ENCODE results near the gene TGM2. TPM values are rescaled to one million over a fixed set of nuclear protein-coding genes. Genes with fewer than 3 reads are reported as not detected.

Gene TGM2
- polyA plus RNA-seq, 1 donor = 13.8 TPM

DNA sequence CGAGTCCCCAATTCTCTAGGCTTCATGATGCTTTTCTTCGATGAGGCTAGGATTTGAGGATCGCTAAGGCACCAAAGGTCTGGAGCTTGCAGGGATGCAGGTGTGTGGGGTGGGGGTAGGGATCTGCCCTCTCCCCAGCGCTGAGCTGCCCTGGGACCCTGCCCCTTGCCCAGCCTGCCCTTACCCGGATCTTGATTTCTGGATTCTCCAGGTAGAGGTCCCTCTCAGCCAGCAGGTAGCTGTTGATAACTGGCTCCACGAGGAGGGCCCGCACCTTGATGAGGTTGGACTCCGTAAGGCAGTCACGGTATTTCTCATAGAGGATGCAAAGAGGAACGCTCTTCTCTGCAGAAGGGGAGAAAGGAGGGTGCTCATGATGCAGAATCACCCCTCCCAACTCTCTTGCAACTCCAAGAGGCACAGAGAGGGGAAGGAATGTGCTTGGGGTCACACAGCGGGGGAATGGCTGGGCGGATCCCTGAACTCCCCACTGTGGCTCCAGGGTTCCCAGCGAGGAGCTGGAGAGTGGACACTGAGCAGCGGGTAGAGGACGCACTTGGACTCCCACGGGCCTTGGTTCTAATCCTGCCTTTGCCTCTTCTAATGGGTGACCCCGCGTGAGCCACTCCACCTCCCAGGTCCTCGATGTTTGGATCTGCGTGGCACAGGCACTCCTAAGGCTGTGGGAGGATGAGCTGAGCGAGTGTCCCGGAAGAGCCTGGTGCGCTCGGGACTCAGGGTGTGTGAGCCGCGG is 32.7 kb downstream of the TGM2 start:
- no peak for DNase-seq (ENCODE audit: low read depth)

DNA sequence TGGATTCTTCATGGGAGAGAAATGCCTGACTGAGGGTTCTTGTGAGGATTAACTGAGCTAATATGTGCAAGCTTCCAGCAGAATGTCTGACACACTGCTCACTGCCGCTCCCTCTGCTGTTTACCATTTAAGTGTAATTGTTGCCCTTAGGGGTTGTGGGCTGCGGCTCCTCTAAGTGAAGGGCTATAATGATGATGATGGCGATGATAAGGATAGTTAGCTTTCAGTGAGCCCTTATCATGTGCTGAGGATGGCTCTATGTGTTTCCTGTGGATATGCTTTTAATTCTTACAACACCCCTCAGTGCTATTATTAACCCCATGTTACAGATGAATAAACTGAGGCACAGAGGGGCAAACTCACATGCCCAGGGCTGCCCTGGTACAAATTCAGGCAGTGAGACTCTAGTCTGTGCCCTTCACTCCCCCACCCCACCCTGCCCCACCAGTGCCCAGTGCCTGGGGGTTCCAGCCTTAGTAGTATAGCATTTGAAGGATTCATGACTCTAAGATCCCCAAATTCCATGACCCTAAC is 33.4 kb downstream of the TGM2 start:
- DNase-seq (ENCODE audit: low read depth) = no peak

DNA sequence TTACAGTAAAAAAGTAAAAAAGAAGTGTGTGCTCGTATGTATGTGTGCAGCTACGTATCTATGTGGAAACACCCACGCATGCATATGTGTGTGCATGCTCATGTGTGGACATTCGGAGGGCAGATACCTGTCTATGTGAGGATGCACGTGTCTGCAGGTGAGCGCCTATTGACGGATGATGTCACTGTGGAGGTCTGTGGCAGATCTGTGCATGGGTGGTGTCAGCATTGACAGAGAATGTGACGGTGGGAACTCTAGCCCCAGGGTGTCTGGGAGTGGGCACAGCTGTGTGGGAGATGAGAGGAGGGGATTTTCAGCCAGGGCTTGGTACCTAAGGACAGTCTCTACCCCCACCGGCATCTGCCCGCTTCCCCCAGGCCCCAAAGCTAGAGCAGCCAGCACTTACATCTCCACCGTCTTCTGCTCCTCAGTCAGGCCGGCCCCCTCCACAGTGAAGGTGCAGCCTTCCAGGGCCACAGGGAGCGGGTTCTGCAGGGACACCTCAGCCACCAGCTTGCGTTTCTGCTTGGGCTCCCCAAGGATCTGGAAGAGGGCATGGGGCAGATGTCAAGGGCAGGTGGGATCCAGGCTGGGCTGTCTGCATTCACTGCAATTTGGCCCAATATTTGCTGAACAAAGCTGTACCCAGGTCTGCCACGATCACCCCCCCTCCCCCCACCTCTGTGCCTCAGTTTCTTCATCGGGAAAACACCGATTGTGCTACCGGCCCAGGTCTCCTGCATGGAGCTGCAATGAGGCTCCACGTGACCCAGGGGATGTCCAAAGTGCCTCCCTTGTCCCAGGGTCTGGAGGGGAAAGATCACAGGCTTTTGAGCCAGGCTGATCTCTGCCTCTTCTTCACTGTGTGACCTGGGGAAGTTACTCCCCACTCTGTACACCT is 34.1 kb downstream of the TGM2 start:
- DNase-seq (ENCODE audit: low read depth) = no peak

DNA sequence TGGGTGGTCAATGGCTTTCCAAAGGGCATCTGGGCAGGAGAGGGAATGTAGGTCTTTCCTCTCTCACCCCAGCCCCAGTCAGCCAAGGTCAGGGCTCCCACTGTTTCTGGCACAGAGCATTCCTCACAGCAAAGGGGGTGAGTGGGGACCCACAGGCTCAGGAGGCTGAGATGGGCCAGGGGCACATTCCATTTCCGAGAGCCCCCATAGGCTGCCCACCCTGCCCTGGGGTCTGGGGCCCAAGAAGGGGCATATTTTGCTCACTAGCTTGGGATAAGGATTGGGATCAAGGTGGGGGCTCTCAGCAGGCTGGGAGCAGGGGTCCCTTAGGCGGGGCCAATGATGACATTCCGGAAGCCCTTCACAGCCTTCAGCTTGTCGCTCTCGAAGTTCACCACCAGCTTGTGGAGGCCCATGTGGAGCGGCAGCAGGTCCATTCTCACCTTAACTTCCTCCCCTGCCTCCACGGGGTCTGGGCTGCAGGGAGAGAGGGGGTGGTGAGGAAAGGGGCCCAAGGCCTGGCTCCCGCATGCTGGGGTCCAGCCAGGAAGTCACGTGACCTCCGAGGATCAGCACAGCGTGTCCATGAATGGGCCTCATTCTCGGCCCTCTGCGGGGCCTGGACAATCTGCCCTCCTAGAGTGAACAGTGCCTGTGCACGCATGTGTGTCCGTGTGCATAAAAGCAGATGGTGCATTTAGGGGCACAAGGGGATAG is 35.0 kb downstream of the TGM2 start:
- DNase-seq (ENCODE audit: low read depth) = no peak

DNA sequence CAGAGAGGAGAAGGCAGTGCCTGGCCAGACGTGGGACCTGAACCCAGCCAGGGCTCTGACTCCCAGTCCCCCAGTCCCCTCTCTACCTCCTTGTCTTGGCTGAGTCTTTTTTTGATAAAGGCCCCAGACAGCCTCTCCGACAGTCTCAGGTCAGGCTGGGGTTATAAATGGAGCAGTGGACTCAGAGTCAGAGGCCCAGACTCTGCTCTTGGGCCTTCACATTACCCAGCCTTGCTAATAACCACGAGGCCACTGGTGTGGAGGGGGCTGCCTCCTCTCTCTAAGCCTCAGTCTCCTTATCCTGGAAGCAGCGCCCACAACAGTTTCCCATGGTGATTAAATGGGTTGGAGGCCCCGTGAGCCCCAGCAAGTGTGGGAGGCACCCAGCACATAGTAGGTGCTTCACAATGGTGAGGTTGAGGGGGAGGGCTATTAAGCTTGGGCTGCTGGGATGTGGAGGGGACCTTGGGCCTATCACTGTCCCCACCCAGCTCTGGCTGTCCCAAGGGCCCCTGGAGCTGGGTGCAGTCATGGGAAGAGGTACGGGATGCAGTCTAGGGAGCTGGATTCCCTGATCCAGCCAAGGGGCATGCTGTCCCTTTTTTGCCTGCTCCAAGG is 35.7 kb downstream of the TGM2 start:
- DNase-seq (ENCODE audit: low read depth) = no peak

DNA sequence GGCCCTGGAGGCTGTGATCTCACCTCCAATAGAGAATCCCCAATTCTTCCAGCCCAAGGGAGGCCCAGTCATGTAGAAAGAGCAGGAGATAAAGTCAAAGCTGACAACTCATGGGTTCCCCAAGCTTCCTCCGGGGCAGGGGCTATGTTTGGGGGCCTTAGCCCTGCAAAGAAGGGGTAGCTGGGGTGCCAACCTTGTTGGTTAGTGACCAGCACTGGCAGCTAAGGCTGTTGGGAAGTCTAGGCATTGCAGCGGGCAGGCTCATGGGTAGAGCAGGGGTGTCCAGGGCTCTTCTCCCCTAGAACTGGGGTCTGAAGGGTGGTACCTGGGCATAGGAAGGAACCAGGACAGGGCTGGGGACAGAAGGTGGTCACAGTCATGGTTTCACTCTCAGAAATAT is 36.4 kb downstream of the TGM2 start:
- DNase-seq (ENCODE audit: low read depth) = no peak

DNA sequence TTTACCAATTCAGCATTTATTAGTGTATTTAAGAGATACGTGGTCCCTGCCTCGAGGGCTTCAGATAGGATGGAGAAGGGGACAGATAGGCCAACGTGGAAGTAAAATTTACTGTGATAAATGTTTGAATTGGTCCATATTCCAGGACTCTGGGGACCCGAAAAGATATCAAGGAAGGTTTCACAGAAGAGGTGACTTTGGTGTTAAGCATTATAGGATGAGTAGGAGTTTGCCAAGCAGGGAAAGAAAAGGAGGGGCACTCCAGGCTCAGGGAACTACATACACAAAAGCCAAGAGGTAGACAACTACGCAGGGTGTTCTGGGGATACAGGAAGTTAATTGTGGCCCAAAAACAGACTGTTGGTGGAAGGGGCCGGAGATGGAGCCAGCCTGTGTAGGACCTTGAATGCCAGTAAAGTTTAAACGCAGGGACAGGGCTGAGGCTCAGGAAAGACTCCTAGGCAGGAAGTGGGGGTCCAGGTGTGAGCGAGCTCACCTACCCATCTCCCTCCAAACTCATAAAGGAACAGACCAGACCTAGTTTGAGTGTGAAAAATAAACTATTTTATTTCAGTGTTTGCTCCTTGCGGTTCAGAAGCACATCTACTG is 37.0 kb downstream of the TGM2 start:
- DNase-seq (ENCODE audit: low read depth) = no peak

DNA sequence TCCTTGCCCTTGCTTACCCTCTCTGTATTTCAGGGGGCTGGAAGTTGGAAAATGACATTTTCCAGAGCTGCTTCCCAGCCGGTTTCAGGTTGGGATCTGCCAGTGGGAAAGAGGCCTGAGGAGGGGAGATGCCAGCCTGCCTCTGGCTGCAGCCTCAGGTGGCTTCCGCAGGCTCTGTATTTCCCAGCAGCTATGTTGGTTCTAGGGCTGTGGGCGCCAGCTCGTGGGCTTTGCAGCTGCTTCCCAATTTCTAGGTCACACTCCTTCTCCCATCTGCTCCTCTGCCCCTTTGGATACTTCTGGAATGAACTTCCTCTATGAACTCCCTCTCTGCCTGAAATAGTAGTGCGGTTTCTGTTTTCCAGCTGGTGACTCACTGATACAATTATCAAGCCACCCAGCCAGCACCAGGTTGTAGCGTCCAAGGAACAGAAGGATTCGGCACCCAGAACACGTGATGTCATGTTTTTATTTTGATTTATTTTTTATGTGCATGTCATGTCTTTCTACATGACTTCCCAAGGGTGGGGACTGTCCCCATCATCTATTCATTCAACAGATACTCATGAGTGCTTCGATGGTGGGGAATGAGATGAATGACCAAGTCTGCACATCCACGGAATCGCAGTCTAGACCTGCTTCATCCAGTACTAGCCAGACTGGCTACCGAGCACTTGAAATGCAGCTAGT is 38.0 kb downstream of the TGM2 start:
- DNase-seq (ENCODE audit: low read depth) = no peak

DNA sequence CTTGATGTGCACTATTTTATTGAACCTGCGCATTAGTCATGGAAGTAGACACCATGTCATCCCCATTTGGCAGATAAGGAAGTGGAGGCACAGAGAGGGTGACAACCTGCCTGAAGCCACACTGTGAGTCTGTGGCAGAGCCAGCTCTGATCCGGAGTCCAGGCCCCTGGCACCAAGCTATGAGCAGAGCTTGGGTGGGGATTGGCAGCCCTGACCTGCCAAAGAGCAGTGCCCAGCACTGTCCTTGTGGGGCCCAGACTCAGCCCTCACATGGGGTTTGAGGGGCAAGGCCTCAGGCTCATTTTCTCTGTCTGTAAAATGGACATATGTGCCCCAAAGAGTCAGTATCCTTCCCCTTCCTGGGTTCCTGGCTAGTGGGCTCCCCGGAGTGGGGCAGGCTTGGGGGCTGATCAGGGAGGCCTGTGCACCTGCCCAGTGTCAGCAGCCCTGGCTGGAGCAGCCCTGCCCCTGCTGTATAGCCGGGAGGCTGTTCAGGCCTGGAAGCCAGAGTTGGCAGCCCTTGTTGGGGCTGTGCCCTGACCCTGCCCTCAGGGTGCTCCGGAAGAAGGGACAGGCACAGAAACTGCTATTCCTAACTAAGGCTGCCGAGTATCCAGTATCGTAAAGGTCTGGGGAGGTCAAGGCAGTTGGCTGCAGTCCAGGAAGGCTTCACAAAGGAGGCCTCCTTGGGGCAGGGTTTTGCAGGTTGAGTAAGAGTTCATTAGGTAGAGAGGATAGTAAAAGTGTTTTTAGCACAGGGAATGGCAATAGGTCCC is 38.7 kb downstream of the TGM2 start:
- no peak for DNase-seq (ENCODE audit: low read depth)

DNA sequence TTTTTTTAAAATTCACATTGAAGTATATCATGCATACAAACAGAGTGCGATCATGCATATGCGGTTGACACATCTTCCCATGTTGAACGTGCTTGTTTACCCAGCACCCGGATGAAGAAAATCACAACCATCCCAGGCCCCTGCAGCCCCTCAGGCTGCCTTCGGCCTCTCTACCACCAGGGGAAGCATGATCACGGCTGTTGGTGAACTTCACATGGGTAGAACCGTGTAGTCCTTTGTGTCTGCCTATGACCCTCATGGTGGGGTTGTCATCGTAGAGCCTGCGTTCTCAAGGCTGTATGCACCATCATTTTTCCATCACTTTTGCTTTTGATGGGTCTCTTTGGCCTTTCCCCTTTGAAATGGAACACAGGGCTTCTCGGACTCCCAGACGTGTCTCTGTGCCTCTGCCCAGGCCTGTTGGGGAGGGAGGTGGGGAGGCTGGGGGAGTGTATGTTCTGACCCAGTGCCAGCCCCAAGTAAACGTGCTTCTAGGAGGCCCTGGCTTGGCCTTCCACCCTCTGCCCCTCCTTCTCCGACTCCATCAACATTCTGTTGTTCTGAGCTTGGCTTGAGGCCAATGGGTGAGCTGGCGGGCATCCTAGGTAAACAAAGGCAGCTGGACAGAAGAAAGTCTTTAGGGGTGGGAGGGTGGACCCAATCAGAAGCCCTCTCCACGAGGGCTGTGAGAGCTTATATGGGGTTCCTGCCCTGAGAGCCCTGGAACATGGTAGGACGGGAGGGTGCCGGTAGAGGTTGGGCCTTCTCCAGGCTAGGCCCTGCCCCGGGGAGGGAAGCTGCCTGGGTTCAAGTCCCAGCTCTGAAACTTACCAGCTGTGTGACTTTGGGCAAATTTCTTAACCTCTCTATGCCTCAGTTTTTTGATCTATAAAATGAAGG is 39.7 kb downstream of the TGM2 start:
- DNase-seq (ENCODE audit: low read depth) = no peak

DNA sequence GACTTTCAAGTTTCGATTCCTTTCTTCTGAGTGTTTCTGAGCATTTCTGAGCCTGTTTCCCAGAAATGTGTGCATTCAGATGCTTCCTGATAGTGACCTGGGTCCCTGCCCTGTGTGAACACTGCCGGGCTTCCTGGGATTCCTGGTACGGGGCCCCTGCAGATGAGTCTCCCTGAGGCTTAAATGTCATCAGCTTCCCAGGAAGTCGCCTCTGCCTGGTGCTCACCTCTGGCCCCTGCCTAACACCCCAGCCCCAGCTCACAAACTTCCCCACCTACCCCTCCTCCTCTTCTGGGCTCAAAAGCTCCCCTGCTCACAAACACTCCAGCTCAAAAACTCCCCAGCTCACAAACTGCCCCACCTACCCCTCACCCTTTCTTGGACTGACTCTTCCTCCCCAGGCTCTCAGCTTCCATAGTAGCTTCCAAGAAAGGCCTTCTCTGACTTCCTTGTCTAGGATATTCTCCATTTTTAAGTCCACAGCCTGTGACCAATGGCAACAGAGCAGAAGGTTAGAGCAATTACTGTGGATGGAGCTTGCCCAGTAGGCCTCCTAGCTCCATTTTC is 42.0 kb downstream of the TGM2 start:
- no peak for DNase-seq (ENCODE audit: low read depth)

DNA sequence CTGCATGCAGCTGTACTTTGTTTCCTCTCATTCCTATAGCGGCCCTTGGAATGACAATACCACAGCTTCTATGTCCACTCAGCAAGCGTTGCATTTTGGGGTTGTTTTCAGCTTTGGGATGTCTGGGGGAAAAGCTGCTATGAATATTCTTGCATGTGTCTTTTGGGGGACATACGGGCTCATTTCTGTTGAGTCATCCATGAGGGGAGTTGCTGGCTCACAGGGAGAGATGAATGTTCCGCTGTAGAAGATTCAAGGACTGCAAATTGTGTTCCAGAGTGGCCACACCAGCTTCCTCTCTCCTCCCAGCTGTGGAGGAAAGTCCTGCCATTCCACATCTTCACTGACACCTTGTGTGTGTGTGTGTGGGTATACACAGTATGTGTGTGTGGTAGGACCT is 43.3 kb downstream of the TGM2 start:
- DNase-seq (ENCODE audit: low read depth) = no peak

DNA sequence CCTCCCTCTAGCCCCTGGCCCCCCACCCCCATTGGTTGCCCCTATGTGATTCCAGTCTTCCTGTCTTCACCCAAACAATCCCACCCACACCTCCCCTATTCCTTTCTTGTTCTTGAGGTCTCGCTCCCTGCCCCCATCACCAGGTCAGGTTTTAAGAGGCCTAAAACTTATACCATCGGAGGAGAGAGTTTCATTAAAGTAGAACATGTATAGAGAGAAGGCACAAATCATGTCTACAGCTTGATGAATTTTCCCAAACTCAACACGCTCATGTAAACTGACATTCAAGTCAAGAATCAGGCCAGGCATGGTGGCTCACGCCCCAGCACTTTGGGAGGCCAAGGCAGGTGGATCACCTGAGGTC is 44.5 kb downstream of the TGM2 start:
- no peak for DNase-seq (ENCODE audit: low read depth)

DNA sequence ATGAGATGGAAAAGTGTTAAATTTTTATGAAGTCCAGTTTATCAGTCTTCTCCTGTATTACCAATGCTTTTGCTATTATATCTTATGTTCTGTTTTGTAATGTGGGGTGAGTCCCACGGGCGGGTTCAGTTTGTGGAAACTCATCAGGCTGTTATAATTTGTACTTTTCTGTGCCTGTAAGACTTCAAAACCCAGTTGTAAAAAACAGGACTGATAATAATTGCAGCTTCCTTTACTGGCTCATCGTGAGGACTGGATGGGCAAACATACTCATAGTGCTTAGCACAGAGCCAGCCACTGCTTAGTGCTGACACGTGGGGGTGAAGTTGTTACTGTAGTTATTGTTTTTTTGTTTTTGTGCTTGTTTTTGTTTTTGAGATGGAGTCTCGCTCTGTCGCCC is 45.6 kb downstream of the TGM2 start:
- no peak for DNase-seq (ENCODE audit: low read depth)

DNA sequence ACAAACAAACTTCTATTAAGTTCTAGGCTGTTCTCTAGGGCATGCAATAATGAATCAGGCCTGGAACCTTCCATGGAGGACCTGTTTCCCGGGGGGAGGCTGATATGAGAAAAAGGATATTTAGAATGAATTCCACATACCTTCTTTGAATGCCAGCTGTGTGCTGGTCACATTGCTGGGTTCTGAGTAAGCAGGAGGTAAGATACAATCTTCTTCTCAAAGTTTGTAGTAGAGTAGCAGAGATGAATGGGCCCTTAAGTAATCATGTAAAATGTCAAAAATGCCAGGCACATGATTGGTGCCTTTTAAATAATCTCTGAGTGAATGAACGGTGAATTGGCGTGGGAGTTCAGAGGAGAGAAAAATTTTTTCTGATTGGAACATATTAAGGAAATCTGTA is 47.4 kb downstream of the TGM2 start:
- DNase-seq (ENCODE audit: low read depth) = no peak

DNA sequence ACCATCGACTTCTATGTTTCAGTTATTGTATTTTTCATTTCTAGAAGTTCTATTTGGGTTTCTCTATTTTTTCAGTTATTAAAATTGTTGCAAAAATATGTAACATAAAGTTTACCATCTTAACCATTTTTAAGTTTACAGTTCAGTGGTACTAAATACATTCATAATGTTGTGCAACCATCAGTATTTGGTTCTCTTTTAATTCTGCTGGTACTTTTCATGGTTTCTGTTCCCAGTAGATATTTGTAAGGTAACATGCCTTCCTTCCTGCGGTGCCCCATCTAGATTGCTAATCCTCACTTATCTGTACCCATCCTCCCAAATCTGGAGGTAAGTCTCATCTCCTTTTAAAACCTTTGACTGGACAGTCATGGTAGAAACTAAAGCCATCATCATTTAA is 47.9 kb downstream of the TGM2 start:
- no peak for DNase-seq (ENCODE audit: low read depth)

DNA sequence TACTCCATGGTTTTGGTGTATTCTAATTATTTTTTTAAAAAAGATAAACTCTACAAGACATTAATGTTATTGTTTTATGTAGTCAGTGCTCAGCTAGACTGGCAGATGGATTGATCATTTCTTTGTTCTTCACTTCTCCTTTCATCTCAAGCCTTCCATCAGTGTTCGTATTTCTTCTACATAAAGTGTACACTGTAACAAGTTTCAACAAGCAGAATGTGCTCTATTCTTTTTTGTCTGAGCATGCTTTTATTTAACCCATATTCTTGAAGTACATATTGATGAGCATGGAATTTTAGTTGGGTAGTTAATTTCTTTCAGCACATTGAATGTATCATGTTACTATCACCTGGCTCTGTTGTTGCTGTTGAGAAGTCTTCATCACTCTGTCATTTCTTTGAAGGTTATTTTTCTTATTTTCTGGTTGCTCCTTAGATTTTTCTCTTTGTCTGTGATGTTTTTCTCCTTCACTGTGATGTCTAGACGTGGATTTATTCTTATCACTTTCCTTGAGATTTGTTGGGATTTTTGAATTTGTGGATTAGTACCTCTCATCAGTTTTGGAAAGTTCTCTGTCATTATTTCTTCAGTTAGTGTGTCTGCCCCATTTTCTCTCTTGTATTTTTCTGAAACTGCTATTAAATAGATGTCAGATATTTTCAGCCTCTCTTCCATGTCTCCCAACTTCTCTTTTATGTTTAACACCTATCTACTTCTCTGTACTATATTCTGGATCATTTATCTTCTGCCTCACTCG is 48.5 kb downstream of the TGM2 start:
- DNase-seq (ENCODE audit: low read depth) = no peak

DNA sequence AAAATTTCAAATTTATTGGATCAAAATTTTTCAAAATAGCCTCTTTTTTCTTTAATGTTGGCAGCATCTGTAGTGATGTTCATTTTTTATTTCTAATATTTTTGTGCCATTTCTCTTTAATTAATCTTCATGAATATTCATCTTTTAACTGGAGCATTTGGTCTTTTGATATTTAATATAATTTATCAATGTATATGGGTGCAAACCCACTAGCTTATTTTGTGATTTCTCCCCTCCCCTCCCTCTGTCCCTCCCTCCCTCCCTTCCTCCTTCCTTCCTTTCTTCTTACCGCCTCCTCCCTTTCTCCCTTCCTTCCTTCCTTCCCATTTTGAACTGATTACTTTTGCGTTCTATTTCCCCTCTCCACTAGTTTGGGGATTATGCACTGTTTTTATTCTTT is 49.2 kb downstream of the TGM2 start:
- no peak for DNase-seq (ENCODE audit: low read depth)
